Endodermal cell (in vitro differentiated cells): ENCODE measurements around the gene DEFB123. TPM values are rescaled to one million over a fixed set of nuclear protein-coding genes. Genes with fewer than 3 reads are reported as not detected.

Experiments
- DNase-seq: peaks from one replicate; pipeline ENCODE4 v3.0.0-alpha.2; 2017
- H3K27ac ChIP-seq: 2 replicates; pipeline ENCODE4 v1.5.1; 2013; ENCODE audit warnings: mild to moderate bottlenecking, low read depth, low read length, moderate library complexity
- H3K27me3 ChIP-seq: 2 replicates; pipeline ENCODE4 v1.6.1; 2013; ENCODE audit warnings: mild to moderate bottlenecking, low read length, moderate library complexity; ENCODE audit not compliant: insufficient read depth, control insufficient read depth, poor library complexity, severe bottlenecking
- H3K36me3 ChIP-seq: 2 replicates; pipeline ENCODE4 v1.7.0; 2013; ENCODE audit warnings: mild to moderate bottlenecking, low read length, moderate library complexity; ENCODE audit not compliant: control insufficient read depth, insufficient read depth
- H3K4me1 ChIP-seq: one replicate; pipeline ENCODE4 v1.7.0; 2013; ENCODE audit warnings: low read length; ENCODE audit not compliant: control insufficient read depth, insufficient read depth
- H3K4me3 ChIP-seq: 2 replicates; pipeline ENCODE4 v1.5.1; 2013; ENCODE audit warnings: mild to moderate bottlenecking, low read length, moderate library complexity
- H3K9ac ChIP-seq: 2 replicates; pipeline ENCODE4 v1.6.1; 2013; ENCODE audit warnings: mild to moderate bottlenecking, low read length, moderate library complexity; ENCODE audit not compliant: poor library complexity, severe bottlenecking; ENCODE audit errors: extremely low read depth
- H3K9me3 ChIP-seq: 2 replicates; pipeline ENCODE4 v1.6.1; 2013; ENCODE audit warnings: mild to moderate bottlenecking, low read length, moderate library complexity; ENCODE audit not compliant: control insufficient read depth
- H3K27ac Mint-ChIP-seq: 2 replicates; pipeline ENCODE4 v1.8.0; 2020; ENCODE audit warnings: mixed read lengths
- H3K27me3 Mint-ChIP-seq: 2 replicates; pipeline ENCODE4 v1.8.0; 2021; ENCODE audit warnings: mild to moderate bottlenecking, mixed read lengths; ENCODE audit not compliant: insufficient read depth
- H3K36me3 Mint-ChIP-seq: 2 replicates; pipeline ENCODE4 v1.8.0; 2020; ENCODE audit warnings: low read depth, mixed read lengths
- H3K4me1 Mint-ChIP-seq: 2 replicates; pipeline ENCODE4 v1.8.0; 2020; ENCODE audit warnings: mixed read lengths
- H3K4me3 Mint-ChIP-seq: 2 replicates; pipeline ENCODE4 v1.8.0; 2020; ENCODE audit warnings: mild to moderate bottlenecking, moderate library complexity, mixed read lengths
- H3K9me3 Mint-ChIP-seq: 2 replicates; pipeline ENCODE4 v1.8.0; 2020; ENCODE audit warnings: mild to moderate bottlenecking, mixed read lengths
- WGBS, 2 experiments: methylation state at CpG; one replicate each; pipeline versions ENCODE4 v1.1.5 to v1.1.7; 2013; ENCODE audit warnings: missing lambda C conversion rate in 2 of 2, mixed read lengths in 1 of 2; ENCODE audit not compliant: insufficient coverage in 1 of 2, insufficient read length in 1 of 2; 5-methylcytosine and 5-hydroxymethylcytosine counted together
- total RNA-seq, 2 donors: library from RNA; stranded (reverse); fragmentation: NEBNext Ultra II Directional in 1 of 2; extraction: Animal tissue kit (Norgen Biotek cat#: 25700) in 1 of 2; gene quantifications; 2 replicates in 1 of 2; 3 replicates in 1 of 2; pipeline ENCODE4 v1.2.1, GENCODE V29; 2021
- TF ChIP-seq, protein P1 (sequence below): fragments of 200-600 bp; sonication (generic); conservative IDR thresholded peaks from 2 replicates; pipeline ENCODE4 v1.5.0; 2021; ENCODE audit warnings: antibody characterized with exemption, mild to moderate bottlenecking

Gene DEFB123
- total RNA-seq, 2 donors from 2014 or later = not detected

DNA sequence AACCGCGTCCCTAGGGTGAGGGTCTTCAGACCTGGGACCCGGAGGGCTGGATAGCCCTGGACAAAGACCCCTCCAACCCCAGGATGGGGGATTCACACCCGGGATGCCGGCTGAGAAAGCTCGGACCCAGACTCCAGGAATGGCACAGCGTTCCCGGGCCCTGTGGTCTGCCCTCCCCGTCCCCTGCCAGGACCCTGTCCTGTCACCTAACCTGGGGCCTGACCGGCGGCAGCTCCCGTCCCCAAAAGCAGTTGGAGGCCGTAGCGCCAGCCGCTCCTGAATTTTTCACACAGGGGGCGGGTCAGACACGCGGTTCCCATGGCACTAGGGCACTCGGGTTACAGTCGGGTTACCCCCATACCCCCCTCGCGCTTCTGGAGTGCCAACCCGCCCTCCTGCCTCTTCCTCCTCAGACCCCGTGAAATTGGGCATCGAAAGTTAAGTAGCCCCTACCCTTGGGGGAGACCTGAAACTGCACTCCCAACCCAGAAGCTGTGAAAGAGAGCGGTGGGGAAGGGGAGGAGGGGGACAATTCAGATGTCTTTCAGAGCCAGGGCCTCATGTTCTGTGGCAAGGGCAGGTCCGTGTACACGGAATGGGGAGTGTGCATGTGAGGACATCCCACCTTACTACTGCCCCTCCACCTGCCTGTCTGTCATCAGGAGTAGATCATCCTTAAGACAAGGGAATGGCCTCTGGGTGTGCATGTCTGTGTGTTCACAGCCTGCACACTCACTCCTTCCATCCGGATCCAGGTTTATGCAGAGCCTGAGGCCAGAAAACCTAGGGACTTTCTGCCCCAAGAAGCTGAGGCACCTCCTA is 35.3 kb downstream of the DEFB123 start:
- Histone ChIP-seq H3K4me3 (no peak overlapping the region), H3K4me1 (no peaks in the 10 kb centered on the region), H3K27me3 (no peaks in the 10 kb centered on the region), H3K9me3 (peaks cover 33% of the 10 kb centered on the region), H3K9ac (no peak overlapping the region), H3K27ac (no peak overlapping the region), H3K36me3 (no peaks in the 10 kb centered on the region)
- TF ChIP-seq, protein P1, sequence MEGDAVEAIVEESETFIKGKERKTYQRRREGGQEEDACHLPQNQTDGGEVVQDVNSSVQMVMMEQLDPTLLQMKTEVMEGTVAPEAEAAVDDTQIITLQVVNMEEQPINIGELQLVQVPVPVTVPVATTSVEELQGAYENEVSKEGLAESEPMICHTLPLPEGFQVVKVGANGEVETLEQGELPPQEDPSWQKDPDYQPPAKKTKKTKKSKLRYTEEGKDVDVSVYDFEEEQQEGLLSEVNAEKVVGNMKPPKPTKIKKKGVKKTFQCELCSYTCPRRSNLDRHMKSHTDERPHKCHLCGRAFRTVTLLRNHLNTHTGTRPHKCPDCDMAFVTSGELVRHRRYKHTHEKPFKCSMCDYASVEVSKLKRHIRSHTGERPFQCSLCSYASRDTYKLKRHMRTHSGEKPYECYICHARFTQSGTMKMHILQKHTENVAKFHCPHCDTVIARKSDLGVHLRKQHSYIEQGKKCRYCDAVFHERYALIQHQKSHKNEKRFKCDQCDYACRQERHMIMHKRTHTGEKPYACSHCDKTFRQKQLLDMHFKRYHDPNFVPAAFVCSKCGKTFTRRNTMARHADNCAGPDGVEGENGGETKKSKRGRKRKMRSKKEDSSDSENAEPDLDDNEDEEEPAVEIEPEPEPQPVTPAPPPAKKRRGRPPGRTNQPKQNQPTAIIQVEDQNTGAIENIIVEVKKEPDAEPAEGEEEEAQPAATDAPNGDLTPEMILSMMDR = no peak
- Mint-ChIP-seq H3K27me3 (peaks cover 54% of the 10 kb centered on the region), H3K4me1 (no peaks in the 10 kb centered on the region), H3K27ac (no peak overlapping the region), H3K4me3 (no peak overlapping the region), H3K9me3 (peaks cover 77% of the 10 kb centered on the region), H3K36me3 (peaks cover 2% of the 10 kb centered on the region)
- peak; percentile 46 for DNase-seq
- WGBS, 2 experiments = 83 to 85% methylated on average over 18 to 29 of the region's 29 CpGs

DNA sequence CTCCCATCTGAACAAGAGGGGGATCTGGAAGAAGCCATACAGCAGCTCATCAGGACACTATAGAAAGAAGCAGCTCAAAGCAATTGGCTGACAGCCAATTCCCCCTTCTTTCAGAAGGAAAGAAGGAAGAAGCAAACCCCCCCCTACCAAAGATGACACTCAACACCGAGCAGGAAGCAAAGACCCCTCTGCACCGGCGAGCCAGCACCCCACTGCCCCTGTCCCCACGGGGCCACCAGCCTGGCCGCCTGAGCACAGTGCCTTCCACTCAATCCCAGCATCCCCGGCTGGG is 35.8 kb downstream of the DEFB123 start:
- Mint-ChIP-seq H3K36me3 (peaks cover 2% of the 10 kb centered on the region), H3K9me3 (peaks cover 83% of the 10 kb centered on the region)
- no peaks in the 10 kb centered on the region for H3K4me1 ChIP-seq

DNA sequence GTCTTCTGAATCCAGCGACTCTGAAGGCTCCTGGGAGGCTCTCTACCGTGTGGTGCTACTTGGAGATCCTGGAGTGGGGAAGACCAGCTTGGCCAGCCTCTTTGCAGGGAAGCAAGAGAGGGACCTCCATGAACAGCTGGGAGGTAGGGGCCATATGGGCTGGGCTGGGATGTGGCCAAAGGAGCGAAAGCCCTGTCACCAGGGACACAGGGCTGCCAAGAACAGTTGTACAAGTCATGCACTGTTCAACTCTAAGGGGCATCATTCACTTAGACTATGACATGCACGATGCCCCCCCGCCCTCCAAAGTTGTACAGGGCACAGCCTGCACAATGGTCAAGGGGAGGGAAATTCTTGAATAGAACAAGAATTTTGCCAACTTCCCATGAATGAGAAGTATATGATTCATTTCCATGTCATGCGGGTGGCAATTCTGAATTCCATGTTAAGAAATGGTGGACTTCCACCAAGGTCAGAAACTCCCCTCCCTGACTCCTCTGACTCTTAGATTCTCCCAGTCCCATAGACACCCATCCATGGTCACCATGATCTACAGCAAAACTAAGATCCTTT is 36.3 kb downstream of the DEFB123 start:
- 69 to 75% methylated on average over 6 of the region's 6 CpGs for WGBS, 2 experiments
- Histone ChIP-seq H3K27me3 (no peaks in the 10 kb centered on the region), H3K4me3 (no peak overlapping the region), H3K36me3 (no peaks in the 10 kb centered on the region), H3K9ac (no peak overlapping the region), H3K4me1 (no peaks in the 10 kb centered on the region), H3K27ac (no peak overlapping the region), H3K9me3 (peaks cover 33% of the 10 kb centered on the region)
- peaks cover 2% of the 10 kb centered on the region for H3K36me3 Mint-ChIP-seq
- TF ChIP-seq, protein P1 = no peak
- H3K27ac Mint-ChIP-seq = no peak overlapping the region
- no peak for DNase-seq
- H3K27me3 Mint-ChIP-seq = peaks cover 54% of the 10 kb centered on the region
- no peak overlapping the region for H3K4me3 Mint-ChIP-seq
- H3K9me3 Mint-ChIP-seq = peaks cover 88% of the 10 kb centered on the region
- no peaks in the 10 kb centered on the region for H3K4me1 Mint-ChIP-seq

More for the DNA sequence above, 35.8 kb downstream of the DEFB123 start:
- WGBS, 2 experiments = 20 to 80% methylated on average over 1 to 6 of the region's 6 CpGs
- Histone ChIP-seq H3K27ac (no peak overlapping the region), H3K36me3 (no peaks in the 10 kb centered on the region), H3K4me3 (no peak overlapping the region), H3K9ac (no peak overlapping the region), H3K27me3 (no peaks in the 10 kb centered on the region), H3K9me3 (peaks cover 33% of the 10 kb centered on the region)
- DNase-seq = no peak
- Mint-ChIP-seq H3K4me3 (no peak overlapping the region), H3K4me1 (no peaks in the 10 kb centered on the region), H3K27me3 (peaks cover 54% of the 10 kb centered on the region), H3K27ac (no peak overlapping the region)
- TF ChIP-seq, protein P1 = no peak
